NCI-H526 treated with DMSO at 0.1 percent for 48 hours (cell line): Measurements from ENCODE around the gene MAP4K1.
"Not testable (repeated sequence)": the region's sequence is repeated elsewhere in the genome, so short reads cannot be mapped to it uniquely, and the experiment has no call there.

Experiments used
- DNase-seq: peaks from one replicate; lab custom pipeline; 2025; lab: John Stamatoyannopoulos, UW

Gene MAP4K1

GRCh38 chr19:38650911-38651584 lies 33.3 kb upstream of the MAP4K1 start:
- DNase-seq: no peak

DNA sequence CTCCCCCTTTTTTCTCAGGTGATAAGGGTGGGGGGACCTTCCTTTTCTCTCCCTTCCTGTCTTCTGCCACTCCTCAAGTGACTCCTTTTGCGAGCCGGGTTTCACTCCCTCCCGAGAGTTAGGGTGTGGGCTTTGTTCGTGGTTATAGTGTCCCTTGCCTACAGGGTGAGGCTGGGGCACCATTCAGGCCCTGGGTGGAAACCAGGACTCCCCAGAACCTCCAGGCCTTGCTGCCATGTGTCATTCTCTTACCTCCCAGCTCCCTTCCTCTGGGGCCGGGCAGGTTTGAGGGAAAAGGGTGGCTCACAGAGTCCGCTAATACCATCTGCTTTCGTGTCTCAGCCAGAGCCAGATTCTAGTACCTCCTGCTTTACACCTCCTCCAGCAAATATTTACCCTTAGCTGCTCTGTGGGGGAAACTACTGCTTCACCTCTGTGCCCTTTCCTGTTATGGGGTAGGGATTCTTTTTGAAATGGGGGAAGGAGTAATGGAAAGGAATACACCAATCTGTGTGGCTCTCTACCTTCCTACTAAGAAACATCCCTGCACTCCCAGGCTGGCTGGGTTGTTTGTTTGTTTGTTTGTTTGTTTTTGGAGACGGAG lies 32.5 kb upstream of the MAP4K1 start:
- no peak for DNase-seq

DNA sequence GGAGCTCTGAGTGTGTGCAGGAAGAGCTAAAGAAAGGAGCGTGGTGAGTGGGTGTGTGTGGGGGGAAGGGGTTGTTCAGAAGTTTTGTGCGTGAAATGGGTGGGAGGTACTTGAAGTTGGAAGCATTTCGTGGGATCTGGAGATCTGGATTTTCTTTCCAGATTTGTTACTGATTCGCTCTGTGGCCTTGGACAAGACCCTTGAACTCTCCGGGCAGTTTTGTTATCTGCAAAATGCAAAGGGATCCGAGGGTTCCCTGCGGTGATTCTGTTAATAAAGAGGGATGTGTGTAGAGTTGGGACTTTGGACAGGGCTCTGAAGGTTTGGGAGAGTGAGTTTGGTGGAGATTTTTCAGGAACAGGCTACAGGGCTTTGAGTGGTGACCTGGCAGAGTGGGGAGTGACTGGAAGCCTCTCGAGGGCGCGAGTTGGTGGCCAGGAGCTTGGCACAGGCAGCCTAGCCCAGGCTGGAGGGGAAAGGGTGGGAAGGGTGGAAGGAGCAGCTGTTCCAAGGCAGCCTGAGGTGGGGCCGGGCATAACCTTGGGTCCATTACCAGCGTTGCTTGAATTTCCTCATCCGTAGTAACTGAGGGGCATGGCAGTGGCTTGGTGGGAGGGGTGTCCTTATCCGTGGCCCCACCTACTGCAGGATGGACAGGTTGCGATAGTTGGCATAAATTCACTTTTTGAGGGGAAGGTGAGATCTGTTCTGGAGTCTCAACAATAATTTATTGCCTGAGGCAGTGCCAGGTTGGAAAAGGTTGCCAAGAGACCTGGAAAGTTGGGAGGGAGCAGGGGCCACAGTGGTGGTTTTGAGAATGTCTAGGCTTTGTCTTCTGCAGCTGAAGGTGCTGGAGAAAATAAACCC lies 31.8 kb upstream of the MAP4K1 start:
- DNase-seq: no peak

GRCh38 chr19:38648769-38649304 lies 31.1 kb upstream of the MAP4K1 start:
- peak; percentile 8 for DNase-seq

DNA sequence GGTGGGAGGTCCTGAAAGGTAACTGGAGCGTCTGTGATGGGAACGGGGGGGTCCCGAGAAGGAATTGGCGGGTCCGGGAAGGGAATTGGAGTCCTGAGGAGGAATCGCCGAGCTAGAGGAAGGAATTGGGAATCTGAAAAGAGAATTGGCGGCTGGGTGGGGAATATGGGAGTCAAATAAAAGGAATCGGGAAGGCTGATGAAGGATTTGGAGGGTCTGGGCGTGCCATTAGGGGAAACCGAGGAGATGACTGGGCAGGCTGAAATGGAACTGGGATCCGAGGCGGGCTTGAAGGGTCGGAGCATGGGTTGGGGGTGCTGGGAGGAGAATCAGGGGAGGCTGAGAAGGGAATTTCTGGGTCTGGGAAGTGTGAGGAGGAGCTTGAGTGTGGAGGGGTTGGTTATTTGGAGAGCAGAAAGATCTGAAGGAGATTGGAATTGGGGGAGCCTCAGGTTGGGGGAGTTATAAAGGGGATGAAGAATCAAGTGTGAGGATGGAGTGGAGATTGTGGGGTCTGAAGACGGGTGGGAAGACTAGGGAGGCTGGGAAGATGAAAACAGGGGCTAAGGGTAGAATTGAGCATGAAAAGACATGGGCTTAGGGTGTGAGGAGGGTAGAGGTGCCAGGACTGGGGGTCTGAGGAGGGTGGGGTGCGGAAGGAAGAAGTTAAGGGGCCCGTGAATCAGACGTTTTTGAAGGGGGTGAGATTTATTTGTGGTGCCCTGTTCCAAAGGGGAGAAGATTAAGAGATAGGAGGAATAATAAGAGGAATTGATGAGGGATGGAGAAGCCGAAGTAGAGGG lies 30.4 kb upstream of the MAP4K1 start:
- DNase-seq: no peak

DNA sequence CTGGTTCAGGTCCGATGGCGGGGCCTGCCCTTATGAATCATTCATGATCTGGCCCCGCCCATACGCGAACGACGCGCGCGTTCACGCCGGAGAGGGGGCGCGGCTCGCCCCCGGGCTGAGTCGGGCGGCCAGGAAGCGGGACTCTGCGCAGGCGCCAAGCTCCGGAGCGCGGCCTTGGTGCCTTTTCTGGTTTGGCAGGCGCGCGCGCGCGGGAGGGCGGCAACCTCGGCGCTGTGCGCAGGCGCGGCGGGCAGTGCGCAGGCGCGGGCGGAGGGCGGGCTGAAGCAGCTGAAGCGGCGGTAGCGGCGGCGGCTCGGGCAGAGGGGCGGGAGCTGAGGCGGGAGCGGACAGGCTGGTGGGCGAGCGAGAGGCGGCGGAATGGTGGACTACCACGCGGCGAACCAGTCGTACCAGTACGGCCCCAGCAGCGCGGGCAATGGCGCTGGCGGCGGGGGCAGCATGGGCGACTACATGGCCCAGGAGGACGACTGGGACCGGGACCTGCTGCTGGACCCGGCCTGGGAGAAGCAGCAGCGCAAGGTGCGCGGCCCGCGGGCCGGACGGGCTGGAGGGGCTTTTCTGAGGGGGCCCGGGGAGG lies 29.7 kb upstream of the MAP4K1 start, which contains the start of gene ACTN4:
ACTN4 (plus strand) TSS at position 282 of the 598 bp plus-strand sequence; CDS start at position 379, 97 bp downstream.
- peak; percentile 95 for DNase-seq

DNA sequence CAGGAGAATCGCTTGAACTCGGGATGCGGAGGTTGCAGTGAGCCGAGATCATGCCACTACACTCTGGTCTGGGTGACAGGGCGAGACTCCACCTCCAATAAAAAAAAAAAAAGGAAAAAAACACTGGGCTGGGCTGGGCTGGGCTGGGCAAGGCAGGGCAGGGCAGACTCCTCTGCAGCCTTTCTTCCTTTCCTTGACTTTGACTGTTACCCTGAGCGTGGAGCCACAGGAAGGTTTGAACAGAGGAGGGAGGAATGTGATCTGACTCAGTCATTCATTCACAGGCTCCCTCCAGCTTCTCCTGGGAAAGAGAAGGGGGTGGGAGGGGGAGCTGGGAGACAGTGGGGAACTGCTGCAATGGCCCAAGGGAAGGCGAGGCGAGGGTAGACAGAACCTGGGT lies 27.0 kb upstream of the MAP4K1 start:
- no peak for DNase-seq

GRCh38 chr19:38642176-38642575 lies 24.4 kb upstream of the MAP4K1 start:
- no peak for DNase-seq

DNA sequence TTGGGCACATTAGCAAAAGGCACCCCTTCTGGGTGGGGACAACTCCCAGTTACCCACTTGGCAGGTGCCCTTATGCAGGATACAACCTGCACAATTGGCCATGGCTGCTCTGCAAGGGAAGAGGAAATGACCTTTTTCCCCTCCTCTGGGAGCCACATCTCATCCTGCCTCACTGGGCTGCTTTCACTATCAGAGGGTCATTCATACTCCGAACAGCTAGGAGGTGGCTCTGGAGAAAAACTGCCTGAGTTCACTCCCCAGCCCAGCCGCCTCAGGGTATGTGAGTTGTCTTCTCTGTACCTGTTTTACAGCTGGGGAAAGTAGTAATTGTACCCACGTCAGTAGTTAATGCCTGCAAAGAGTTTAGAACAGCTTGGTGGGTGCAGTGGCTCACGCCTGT lies 22.6 kb upstream of the MAP4K1 start:
- no peak for DNase-seq

DNA sequence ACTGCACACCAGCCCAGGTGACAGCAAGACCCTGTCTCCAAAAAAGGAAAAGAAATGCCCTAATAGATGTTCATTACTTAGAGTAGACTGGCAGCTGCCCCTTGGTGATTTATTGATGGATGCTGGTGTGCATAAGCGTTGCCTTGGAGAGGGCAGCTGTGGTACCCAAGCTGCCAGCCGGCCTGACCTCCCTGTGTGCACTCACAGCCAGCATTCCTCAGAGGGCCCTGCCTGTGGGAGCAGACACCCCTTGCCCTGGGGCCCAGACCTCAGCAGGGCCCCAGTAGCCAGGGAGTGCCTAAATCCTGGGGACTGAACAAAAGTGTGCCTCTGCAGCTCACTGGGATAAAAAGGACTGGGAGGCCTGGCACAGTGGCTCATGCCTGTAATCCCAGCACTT lies 21.9 kb upstream of the MAP4K1 start:
- DNase-seq: no peak

DNA sequence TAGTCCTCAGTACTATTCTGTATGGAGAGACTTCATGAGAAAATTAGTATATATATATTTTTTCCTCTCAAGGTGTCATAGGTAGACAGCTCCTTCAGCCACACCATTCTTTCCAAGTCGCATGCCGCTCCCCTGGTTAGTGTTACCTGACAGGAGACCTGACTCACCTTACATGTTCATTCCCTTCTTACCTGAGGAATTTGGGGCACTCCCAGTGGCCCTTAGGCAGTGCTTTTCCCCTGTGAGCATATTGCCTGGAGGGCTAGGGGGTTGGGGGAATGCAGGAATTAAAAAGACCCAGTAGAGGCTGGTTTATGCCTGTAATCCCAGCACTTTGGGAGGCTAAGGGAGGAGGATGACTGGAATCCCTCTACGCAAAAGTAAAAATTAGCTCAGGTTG lies 20.7 kb upstream of the MAP4K1 start:
- no peak for DNase-seq

- DNase-seq: no peak
Measured at GRCh38 chr19:38635483-38636399, 18.0 kb upstream of the MAP4K1 start.

GRCh38 chr19:38634757-38635482 lies 17.2 kb upstream of the MAP4K1 start:
- peak; percentile 10 for DNase-seq

DNA sequence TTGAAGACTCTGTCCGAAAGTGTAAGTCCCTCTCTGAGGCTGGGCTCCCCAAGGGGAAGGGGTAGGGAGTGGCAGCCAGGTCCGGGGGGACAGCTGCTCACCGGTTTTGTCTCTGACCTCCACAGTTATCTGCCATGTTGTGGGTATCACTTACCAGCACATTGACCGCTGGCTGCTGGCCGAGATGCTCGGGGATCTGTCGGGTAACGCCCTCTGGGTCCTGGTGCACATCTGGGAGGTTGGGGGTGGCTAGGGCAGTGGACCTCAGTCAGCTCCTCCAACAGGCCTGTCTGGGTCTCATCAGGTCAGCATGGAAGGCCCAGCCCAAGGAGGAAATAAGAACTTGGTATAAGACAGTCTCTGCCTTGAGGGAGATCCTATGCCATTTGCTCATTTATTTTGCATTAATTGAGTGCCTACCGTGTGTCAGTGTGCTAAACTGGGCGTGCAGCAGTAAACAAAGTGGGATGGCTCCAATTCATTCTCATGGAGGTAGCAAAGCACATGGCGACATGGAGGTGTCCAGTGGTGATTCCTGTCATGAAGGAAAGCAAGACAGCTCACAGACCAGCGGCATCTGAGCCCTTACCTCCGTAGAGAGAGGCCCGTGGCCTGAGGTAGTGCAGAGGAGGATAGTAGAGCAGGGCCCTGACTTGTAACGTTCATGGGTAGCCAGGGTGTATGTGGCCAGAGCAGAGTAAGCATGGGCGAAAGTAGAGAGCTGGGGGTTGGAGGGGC lies 14.9 kb upstream of the MAP4K1 start:
- no peak for DNase-seq

- not testable (repeated sequence) for DNase-seq
Measured at GRCh38 chr19:38631811-38632475, 14.2 kb upstream of the MAP4K1 start.

- DNase-seq: not testable (repeated sequence)
Measured at GRCh38 chr19:38631301-38631700, 13.5 kb upstream of the MAP4K1 start.

GRCh38 chr19:38629568-38629967 lies 11.8 kb upstream of the MAP4K1 start:
- no peak for DNase-seq

DNA sequence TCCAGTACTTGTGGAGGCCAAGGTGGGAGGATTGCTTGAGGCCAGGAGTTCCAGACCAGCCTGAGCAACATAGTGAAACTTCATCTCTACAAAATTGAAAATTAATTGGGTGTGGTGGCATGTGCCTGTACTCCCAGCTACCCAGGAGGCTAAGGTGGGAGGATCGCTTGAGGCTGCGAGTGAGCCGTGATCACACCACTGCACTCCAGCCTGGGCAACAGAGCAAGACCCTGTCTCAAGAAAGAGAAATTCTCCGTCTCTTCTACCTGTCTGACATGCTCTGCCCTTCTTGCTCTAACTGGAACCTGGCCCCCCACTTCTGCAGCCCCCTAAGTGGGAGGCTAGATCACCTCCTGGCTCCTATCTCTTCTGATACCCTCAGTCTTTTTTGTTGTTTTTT lies 8.6 kb upstream of the MAP4K1 start:
- no peak for DNase-seq
